ENCODE measurements around the gene HAPLN3. TPM values are rescaled to one million over a fixed set of nuclear protein-coding genes. Genes with fewer than 3 reads are reported as not detected.

HAPLN3 gene
- total RNA-seq, 1 experiment from 2014 or later = 42.4 TPM

DNA sequence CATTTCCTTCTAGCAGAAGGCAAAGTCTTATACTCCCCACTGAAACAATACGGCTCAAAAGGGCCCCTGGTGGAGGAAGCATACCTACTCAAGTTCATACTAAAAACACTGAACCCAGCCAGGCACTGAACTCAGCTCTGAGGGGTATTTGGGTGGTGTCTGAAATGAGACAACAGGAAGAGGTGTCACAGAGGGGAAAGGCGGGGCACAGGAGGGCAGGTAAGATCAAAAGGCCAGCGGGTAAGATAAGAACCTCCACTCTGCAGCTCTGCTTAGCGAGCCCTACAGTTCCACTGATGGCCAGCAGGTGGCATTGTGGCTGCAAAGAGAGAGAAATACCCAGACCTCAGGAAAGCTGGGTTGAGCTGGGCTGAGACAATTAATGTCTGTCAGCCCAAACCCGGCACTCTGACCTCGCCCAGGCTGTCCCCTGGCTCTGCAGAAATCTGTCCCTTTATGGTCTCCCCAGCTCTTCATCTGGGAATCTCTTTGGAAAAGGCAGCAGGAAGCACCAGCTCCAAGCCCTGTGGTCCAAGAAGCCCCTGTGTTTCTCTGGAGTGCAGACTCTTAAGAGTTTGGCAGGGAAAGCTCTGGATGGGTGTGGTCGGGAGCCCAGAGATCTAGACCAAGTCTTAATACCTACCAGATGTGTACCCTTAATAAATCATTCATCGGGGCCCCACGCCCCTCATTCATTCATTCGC, 9.4 kb upstream of the HAPLN3 start:
- peaks cover 2% of the 10 kb centered on the region; the same call in 1 of the 2 replicates for H3K4me1 ChIP-seq (ENCODE audit: insufficient read depth, low read length)
- H3K23ac ChIP-seq (ENCODE audit: insufficient read length, low read depth, low read length) = no peak overlapping the region
- H3K4me2 ChIP-seq (ENCODE audit: insufficient read depth, insufficient read length, low read length) = no peak overlapping the region
- no CpG with 5 or more reads among the region's 10 CpGs for WGBS (ENCODE audit: extremely low coverage, insufficient read length, low lambda C conversion rate)
- H2BK5ac ChIP-seq (ENCODE audit: insufficient read length, low read length) = no peak overlapping the region
- no peak overlapping the region for H3K18ac ChIP-seq (ENCODE audit: insufficient read length, low read depth, low read length)
- Mint-ChIP-seq H3K36me3 (ENCODE audit: insufficient read depth in 1 of 3, low read depth in 3 of 3) (peaks cover 83 to 98% (median 97%) of the 10 kb centered on the region in 3 experiments), H3K4me1 (peaks cover 33 to 88% of the 10 kb centered on the region in 2 experiments), H3K27ac (peak overlapping the region in 2 of 3 experiments; percentile 75 to 91; a peak in 4 of 7 replicates), H3K9me3 (no peaks in the 10 kb centered on the region), H3K27me3 (ENCODE audit: low read depth) (no peaks in the 10 kb centered on the region), H3K4me3 (peak overlapping the region in 1 of 2 experiments; percentile 51; a peak in 1 of 5 replicates)
- H3K14ac ChIP-seq (ENCODE audit: insufficient read depth, low read length) = no peak overlapping the region
- H3K9ac ChIP-seq (ENCODE audit: extremely low read depth, insufficient read length, low read length) = no peak overlapping the region
- H2BK20ac ChIP-seq (ENCODE audit: low read depth, low read length, poor library complexity, severe bottlenecking) = no peak overlapping the region
- no peak overlapping the region for H2BK120ac ChIP-seq (ENCODE audit: low read depth, low read length, poor library complexity, severe bottlenecking)
- no peak overlapping the region for H2BK12ac ChIP-seq (ENCODE audit: insufficient read length, low read depth, low read length)
- no peak overlapping the region for H4K91ac ChIP-seq (ENCODE audit: insufficient read length, low read depth, low read length)
- peaks cover 13% of the 10 kb centered on the region for H3K79me1 ChIP-seq (ENCODE audit: insufficient read depth, low read depth, low read length, poor library complexity, severe bottlenecking)
- no peaks in the 10 kb centered on the region for H3K9me3 ChIP-seq (ENCODE audit: control insufficient read depth, low read depth, low read length)
- H3K4ac ChIP-seq (ENCODE audit: low read depth, low read length) = no peak overlapping the region
- no peak overlapping the region for H3K56ac ChIP-seq (ENCODE audit: insufficient read length, low read depth, low read length)
- H3K79me2 ChIP-seq (ENCODE audit: insufficient read depth, low read length) = peaks cover 4% of the 10 kb centered on the region; the same call in 1 of the 2 replicates
- no peaks in the 10 kb centered on the region for H3K23me2 ChIP-seq (ENCODE audit: insufficient read length, low read depth, low read length, poor library complexity, severe bottlenecking)
- no peaks in the 10 kb centered on the region for H3K27me3 ChIP-seq (ENCODE audit: insufficient read depth, low read length)
- H4K20me1 ChIP-seq (ENCODE audit: control insufficient read depth, insufficient read depth, insufficient read length) = no peaks in the 10 kb centered on the region
- H4K8ac ChIP-seq (replicated peaks; ENCODE audit: insufficient read length, low read depth, low read length) = no peak overlapping the region
- no peak overlapping the region for H2AK5ac ChIP-seq (ENCODE audit: insufficient read length, low read length)
- no peak overlapping the region for H4K5ac ChIP-seq (ENCODE audit: insufficient read length, low read depth, low read length)
- H2AFZ ChIP-seq (ENCODE audit: low read length) = no peak overlapping the region
- H3T11ph ChIP-seq (ENCODE audit: low read length) = no peak overlapping the region
- TF ChIP-seq CTCF (conservative IDR thresholded peaks at IDR 0.05) = peak; percentile 99
- DNase-seq = peak; percentile 86
- H2BK15ac ChIP-seq (ENCODE audit: low read depth, low read length) = no peak overlapping the region
- H3K27ac ChIP-seq (ENCODE audit: insufficient read length, low read depth, low read length) = no peak overlapping the region
